Measurements from ENCODE around the gene KRTAP9-3.
"Not testable (repeated sequence)": the region's sequence is repeated elsewhere in the genome, so short reads cannot be mapped to it uniquely, and the experiment has no call there.

The KRTAP9-3 gene

DNA sequence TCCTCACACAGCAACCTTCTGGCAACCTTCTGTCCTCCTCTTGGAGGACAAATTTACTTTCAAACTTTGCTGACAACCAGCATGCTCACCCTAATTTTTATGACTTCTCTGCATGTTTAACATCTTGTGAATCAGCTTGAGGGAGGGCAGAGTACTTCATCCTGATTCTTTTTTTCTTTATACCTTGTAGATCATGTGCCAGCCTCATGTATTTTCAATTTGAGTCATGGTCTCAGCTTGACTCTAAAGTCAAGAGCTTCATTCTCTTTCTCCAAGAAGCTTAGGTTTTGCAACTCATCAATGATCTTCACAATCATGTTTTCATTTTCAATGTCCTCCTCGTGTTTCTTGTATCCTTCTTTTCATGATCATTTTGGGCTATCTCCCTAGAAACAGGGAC lies 39.6 kb downstream of the KRTAP9-3 start:
- Histone ChIP-seq H3K9me3 (ENCODE audit: severe bottlenecking) (no peaks in the 10 kb centered on the region), H3K27me3 (ENCODE audit: insufficient read depth, poor library complexity, severe bottlenecking) (no peaks in the 10 kb centered on the region), H3K27ac (ENCODE audit: poor library complexity, severe bottlenecking) (no peak overlapping the region), H3K4me3 (ENCODE audit: severe bottlenecking) (no peak overlapping the region), H3K4me1 (ENCODE audit: insufficient read depth, poor library complexity, severe bottlenecking) (no peaks in the 10 kb centered on the region), H3K36me3 (ENCODE audit: low read depth) (no peaks in the 10 kb centered on the region)
- no peak for DNase-seq (ENCODE audit: low spot score)
- no peak for ATAC-seq (ENCODE audit: low read depth)
- TF ChIP-seq, protein P1, sequence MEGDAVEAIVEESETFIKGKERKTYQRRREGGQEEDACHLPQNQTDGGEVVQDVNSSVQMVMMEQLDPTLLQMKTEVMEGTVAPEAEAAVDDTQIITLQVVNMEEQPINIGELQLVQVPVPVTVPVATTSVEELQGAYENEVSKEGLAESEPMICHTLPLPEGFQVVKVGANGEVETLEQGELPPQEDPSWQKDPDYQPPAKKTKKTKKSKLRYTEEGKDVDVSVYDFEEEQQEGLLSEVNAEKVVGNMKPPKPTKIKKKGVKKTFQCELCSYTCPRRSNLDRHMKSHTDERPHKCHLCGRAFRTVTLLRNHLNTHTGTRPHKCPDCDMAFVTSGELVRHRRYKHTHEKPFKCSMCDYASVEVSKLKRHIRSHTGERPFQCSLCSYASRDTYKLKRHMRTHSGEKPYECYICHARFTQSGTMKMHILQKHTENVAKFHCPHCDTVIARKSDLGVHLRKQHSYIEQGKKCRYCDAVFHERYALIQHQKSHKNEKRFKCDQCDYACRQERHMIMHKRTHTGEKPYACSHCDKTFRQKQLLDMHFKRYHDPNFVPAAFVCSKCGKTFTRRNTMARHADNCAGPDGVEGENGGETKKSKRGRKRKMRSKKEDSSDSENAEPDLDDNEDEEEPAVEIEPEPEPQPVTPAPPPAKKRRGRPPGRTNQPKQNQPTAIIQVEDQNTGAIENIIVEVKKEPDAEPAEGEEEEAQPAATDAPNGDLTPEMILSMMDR (IDR thresholded peaks at IDR 0.05; ENCODE audit: poor library complexity, severe bottlenecking), result no peak

DNA sequence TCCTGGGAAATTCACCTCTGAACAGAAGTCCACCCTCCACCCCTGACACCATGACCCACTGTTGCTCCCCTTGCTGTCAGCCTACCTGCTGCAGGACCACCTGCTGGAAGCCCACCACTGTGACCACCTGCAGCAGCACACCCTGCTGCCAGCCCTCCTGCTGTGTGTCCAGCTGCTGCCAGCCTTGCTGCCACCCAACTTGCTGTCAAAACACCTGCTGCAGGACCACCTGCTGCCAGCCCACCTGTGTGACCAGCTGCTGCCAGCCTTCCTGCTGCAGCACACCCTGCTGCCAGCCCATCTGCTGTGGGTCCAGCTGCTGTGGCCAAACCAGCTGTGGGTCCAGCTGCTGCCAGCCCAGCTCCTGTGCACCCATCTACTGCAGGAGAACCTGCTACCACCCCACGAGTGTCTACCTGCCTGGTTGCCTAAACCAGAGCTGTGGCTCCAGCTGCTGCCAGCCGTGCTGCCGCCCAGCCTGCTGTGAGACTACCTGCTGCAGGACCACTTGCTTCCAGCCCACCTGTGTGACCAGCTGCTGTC lies 43.5 kb downstream of the KRTAP9-3 start, which contains the start of gene KRTAP9-7:
Gene KRTAP9-7 (plus strand): TSS at position 51 of the 543 bp plus-strand sequence. CDS start 0 bp downstream, at position 51.
- not testable (repeated sequence) for H3K4me3 ChIP-seq (ENCODE audit: severe bottlenecking); H3K27ac ChIP-seq (ENCODE audit: poor library complexity, severe bottlenecking); DNase-seq (ENCODE audit: low spot score); H3K9me3 ChIP-seq (ENCODE audit: severe bottlenecking); H3K4me1 ChIP-seq (ENCODE audit: insufficient read depth, poor library complexity, severe bottlenecking); H3K27me3 ChIP-seq (ENCODE audit: insufficient read depth, poor library complexity, severe bottlenecking); H3K36me3 ChIP-seq (ENCODE audit: low read depth); ATAC-seq (ENCODE audit: low read depth)

DNA sequence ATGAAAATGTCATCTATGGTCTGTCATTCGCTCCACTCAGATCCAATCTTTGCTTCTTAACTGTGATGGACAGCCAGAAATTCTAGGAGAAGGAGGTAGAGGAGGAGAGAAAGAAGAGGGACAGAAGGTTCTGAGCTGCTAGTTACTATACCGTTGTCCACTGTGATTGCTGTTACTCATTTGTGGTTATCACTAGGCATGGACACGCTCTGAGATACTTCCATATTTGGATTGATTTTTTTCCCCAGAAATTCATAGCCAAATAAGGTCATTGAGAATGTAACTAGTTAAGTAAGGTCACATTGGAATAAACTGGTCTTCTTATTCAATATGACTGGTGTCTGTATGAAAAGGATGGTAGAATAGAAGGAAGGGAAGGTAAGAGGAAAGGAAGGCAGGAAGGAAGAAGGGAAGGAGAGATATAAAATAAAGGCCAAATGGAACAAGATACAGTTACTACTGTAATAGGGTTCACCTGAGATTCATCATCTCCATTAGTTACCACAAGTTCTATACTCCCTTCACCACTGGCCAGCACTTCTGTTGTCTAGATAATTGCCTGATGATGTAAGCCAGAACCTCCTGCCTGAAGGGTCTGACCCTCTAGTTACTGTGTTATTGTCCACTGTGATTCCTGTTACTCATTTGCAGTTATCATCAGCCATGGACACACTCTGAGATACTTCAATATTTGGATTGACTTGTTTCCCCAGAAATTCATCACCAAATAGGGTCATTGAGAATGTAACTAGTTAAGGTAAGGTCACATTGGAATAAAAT lies 46.1 kb downstream of the KRTAP9-3 start:
- Histone ChIP-seq H3K4me3 (ENCODE audit: severe bottlenecking) (no peak overlapping the region), H3K27ac (ENCODE audit: poor library complexity, severe bottlenecking) (no peak overlapping the region), H3K36me3 (ENCODE audit: low read depth) (no peaks in the 10 kb centered on the region), H3K4me1 (ENCODE audit: insufficient read depth, poor library complexity, severe bottlenecking) (no peaks in the 10 kb centered on the region), H3K9me3 (ENCODE audit: severe bottlenecking) (no peaks in the 10 kb centered on the region), H3K27me3 (ENCODE audit: insufficient read depth, poor library complexity, severe bottlenecking) (no peaks in the 10 kb centered on the region)
- ATAC-seq (ENCODE audit: low read depth) (no peak), DNase-seq (ENCODE audit: low spot score) (no peak)
- TF ChIP-seq, protein P1 (IDR thresholded peaks at IDR 0.05; ENCODE audit: poor library complexity, severe bottlenecking), result no peak
